SK-N-SH (cell line): ENCODE measurements around the gene FCER2. TPM values are rescaled to one million over a fixed set of nuclear protein-coding genes. Genes with fewer than 3 reads are reported as not detected.

Experiments
- CTCF ChIA-PET: fragments of 300-600, 350-600 bp; formaldehyde crosslinking; extraction: SDS; loops from one replicate; lab custom pipeline; 2021; lab: Yijun Ruan, JAX
- POLR2A ChIA-PET: fragments of 350-600 bp; sonication (Branson Sonifier 250); formaldehyde crosslinking; extraction: SDS; loops from one replicate; lab custom pipeline; 2020; ENCODE audit warnings: antibody characterized with exemption, inconsistent platforms; lab: Yijun Ruan, JAX
- DNase-seq: peaks from one replicate; pipeline ENCODE4 v3.0.0; 2012
- H2AFZ ChIP-seq: fragments of 200-600 bp; sonication (generic); 2 replicates; pipeline ENCODE4 v1.8.1; 2016; ENCODE audit warnings: antibody characterized with exemption, mild to moderate bottlenecking, low read depth
- H3F3A ChIP-seq: fragments of 200-600 bp; sonication (generic); replicated peaks from 2 replicates; pipeline ENCODE3; 2016; ENCODE audit warnings: antibody characterized with exemption, mild to moderate bottlenecking; ENCODE audit not compliant: insufficient read depth
- H3K27ac ChIP-seq, 2 experiments: fragments of 200-500 bp in 1 of 2; fragments of 200-600 bp in 1 of 2; sonication (Bioruptor generic) in 1 of 2; sonication (generic), shearing (Covaris generic) in 1 of 2; 2 replicates each; pipeline versions ENCODE4 v1.5.1 to v1.6.1; 2014 to 2016; ENCODE audit warnings: low read depth in 2 of 2, inconsistent platforms in 1 of 2, low read length in 1 of 2, mild to moderate bottlenecking in 1 of 2, mixed read lengths in 1 of 2
- H3K27me3 ChIP-seq: fragments of 200-600 bp; sonication (generic), shearing (Covaris generic); 2 replicates; pipeline ENCODE4 v1.6.1; 2016; ENCODE audit warnings: mixed run types; ENCODE audit not compliant: insufficient read depth
- H3K36me3 ChIP-seq, 2 experiments: fragments of 200-500 bp in 1 of 2; fragments of 200-600 bp in 1 of 2; sonication (Bioruptor generic) in 1 of 2; sonication (generic) in 1 of 2; replicated peaks in 1 of 2; 2 replicates each; pipeline versions ENCODE3 to v1.5.1; 2014 to 2016; ENCODE audit warnings: low read length in 1 of 2, mild to moderate bottlenecking in 1 of 2; ENCODE audit not compliant: insufficient read depth in 2 of 2, control insufficient read depth in 1 of 2
- H3K4me1 ChIP-seq, 2 experiments: fragments of 200-500 bp in 1 of 2; fragments of 200-600 bp in 1 of 2; sonication (Bioruptor generic) in 1 of 2; sonication (generic), shearing (Covaris generic) in 1 of 2; 2 replicates each; pipeline versions ENCODE4 v1.5.1 to v1.6.1; 2014 to 2016; ENCODE audit warnings: low read depth in 1 of 2, low read length in 1 of 2, mixed run types in 1 of 2; ENCODE audit not compliant: insufficient read depth in 2 of 2, control insufficient read depth in 1 of 2
- H3K4me2 ChIP-seq: fragments of 200-600 bp; sonication (generic), shearing (Covaris generic); 2 replicates; pipeline ENCODE4 v1.6.1; 2017; ENCODE audit warnings: mixed run types
- H3K4me3 ChIP-seq, 2 experiments: fragments of 200-500 bp in 1 of 2; fragments of 200-600 bp in 1 of 2; sonication (Bioruptor generic) in 1 of 2; sonication (generic), shearing (Covaris generic) in 1 of 2; 2 replicates each; pipeline versions ENCODE4 v1.5.1 to v1.8.1; 2014 to 2016; ENCODE audit warnings: low read depth in 2 of 2, inconsistent platforms in 1 of 2, low read length in 1 of 2, mild to moderate bottlenecking in 1 of 2, mixed read lengths in 1 of 2, moderate library complexity in 1 of 2
- H3K79me2 ChIP-seq: fragments of 200-600 bp; sonication (generic); 2 replicates; pipeline ENCODE4 v1.8.1; 2017; ENCODE audit warnings: mild to moderate bottlenecking; ENCODE audit not compliant: insufficient read depth
- H3K9ac ChIP-seq: fragments of 200-600 bp; sonication (generic); 2 replicates; pipeline ENCODE4 v1.6.1; 2017; ENCODE audit warnings: mixed run types
- H3K9me2 ChIP-seq: fragments of 200-600 bp; sonication (generic); 2 replicates; pipeline ENCODE4 v1.6.1; 2017; ENCODE audit warnings: mixed run types
- H3K9me3 ChIP-seq: fragments of 200-600 bp; sonication (generic); 2 replicates; pipeline ENCODE4 v1.6.1; 2017; ENCODE audit warnings: mixed run types, mild to moderate bottlenecking, moderate library complexity
- H4K20me1 ChIP-seq: fragments of 200-600 bp; sonication (generic); 2 replicates; pipeline ENCODE4 v1.6.1; 2017; ENCODE audit warnings: mild to moderate bottlenecking, mixed run types; ENCODE audit not compliant: insufficient read depth
- CHD2 ChIP-seq: fragments of 150-350 bp; IDR thresholded peaks from 2 replicates; pipeline ENCODE4 v1.6.1; 2018; ENCODE audit warnings: low read length; ENCODE audit not compliant: partially characterized antibody
- CTCF ChIP-seq: fragments of 200-600 bp; sonication (generic); IDR thresholded peaks from 2 replicates; pipeline ENCODE4 v1.6.1; 2017; ENCODE audit warnings: antibody characterized with exemption, mild to moderate bottlenecking, moderate library complexity
- ELF1 ChIP-seq: IDR thresholded peaks from 2 replicates; pipeline ENCODE4 v1.4.0; 2012
- FOSL2 ChIP-seq: IDR thresholded peaks from 2 replicates; pipeline ENCODE4 v1.4.0; 2012; ENCODE audit warnings: low read depth, mild to moderate bottlenecking, moderate library complexity, borderline replicate concordance
- FOXM1 ChIP-seq: IDR thresholded peaks from 2 replicates; pipeline ENCODE4 v1.4.0; 2012; ENCODE audit warnings: low read depth, mild to moderate bottlenecking
- IRF3 ChIP-seq: fragments of 150-350 bp; IDR thresholded peaks from 2 replicates; pipeline ENCODE4 v1.6.1; 2016; ENCODE audit warnings: mild to moderate bottlenecking, low read depth, low read length
- MEF2A ChIP-seq: IDR thresholded peaks from 2 replicates; pipeline ENCODE4 v1.4.0; 2012; ENCODE audit warnings: low read depth, borderline replicate concordance
- NFIC ChIP-seq: IDR thresholded peaks from 2 replicates; pipeline ENCODE4 v1.4.0; 2012; ENCODE audit warnings: borderline replicate concordance
- NRF1 ChIP-seq: IDR thresholded peaks from 2 replicates; pipeline ENCODE4 v1.6.1; 2012; ENCODE audit warnings: low read depth, mild to moderate bottlenecking, low read length
- POLR2AphosphoS5 ChIP-seq: IDR thresholded peaks from 2 replicates; pipeline ENCODE4 v1.6.1; 2012; ENCODE audit warnings: low read depth, low read length
- RAD21 ChIP-seq: IDR thresholded peaks from 2 replicates; pipeline ENCODE4 v1.6.1; 2012; ENCODE audit warnings: mild to moderate bottlenecking, low read length
- RCOR1 ChIP-seq: fragments of 150-350 bp; IDR thresholded peaks from 2 replicates; pipeline ENCODE4 v1.6.1; 2017; ENCODE audit warnings: antibody characterized with exemption, low read length
- RFX5 ChIP-seq: IDR thresholded peaks from 2 replicates; pipeline ENCODE4 v1.6.1; 2012; ENCODE audit warnings: mild to moderate bottlenecking, improper control_type of control experiment, low read length
- RXRA ChIP-seq: IDR thresholded peaks from 2 replicates; pipeline ENCODE4 v1.4.0; 2012; ENCODE audit warnings: low read depth, mild to moderate bottlenecking, borderline replicate concordance
- SIN3A ChIP-seq: IDR thresholded peaks from 2 replicates; pipeline ENCODE4 v1.6.1; 2012; ENCODE audit warnings: low read depth, mild to moderate bottlenecking, low read length, moderate library complexity, borderline replicate concordance
- SMC3 ChIP-seq: IDR thresholded peaks from 2 replicates; pipeline ENCODE4 v1.6.1; 2012; ENCODE audit warnings: low read depth, low read length, improper control_type of control experiment
- USF1 ChIP-seq: IDR thresholded peaks from 2 replicates; pipeline ENCODE4 v1.4.0; 2012; ENCODE audit warnings: low read depth, borderline replicate concordance
- YY1 ChIP-seq: IDR thresholded peaks from 2 replicates; pipeline ENCODE4 v1.4.0; 2012; ENCODE audit warnings: low read depth, mild to moderate bottlenecking
- WGBS: methylation state at CpG from one replicate; pipeline ENCODE4 v1.1.6; 2017; ENCODE audit warnings: low lambda C conversion rate; 5-methylcytosine and 5-hydroxymethylcytosine counted together
- polyA plus RNA-seq, 3 experiments: library from polyadenylated mRNA; depleted of rRNA; stranded (reverse); fragments of >200 nt; gene quantifications; 2 replicates each; pipeline ENCODE4 v1.2.3, GENCODE V29; 2012

The FCER2 gene
- polyA plus RNA-seq, 1 of the 3 experiments (the other 2 are of a cell fraction): not detected

- Histone ChIP-seq H3K27ac (no peak overlapping the region), H3F3A (no peaks in the 10 kb centered on the region), H3K9ac (no peak overlapping the region), H3K79me2 (no peaks in the 10 kb centered on the region), H3K4me1 (no peaks in the 10 kb centered on the region), H3K36me3 (no peaks in the 10 kb centered on the region), H4K20me1 (no peaks in the 10 kb centered on the region), H3K4me2 (no peak overlapping the region), H3K9me2 (no peaks in the 10 kb centered on the region), H2AFZ (no peak overlapping the region), H3K4me3 (no peak overlapping the region), H3K9me3 (no peaks in the 10 kb centered on the region), H3K27me3 (peaks cover 50% of the 10 kb centered on the region)
- no peak for TF ChIP-seq ELF1
- TF ChIP-seq RXRA: no peak
- TF ChIP-seq RCOR1: no peak
- TF ChIP-seq IRF3: no peak
- no peak for TF ChIP-seq FOSL2
- no peak for TF ChIP-seq NFIC
- WGBS: no CpG with 5 or more reads among the region's 8 CpGs
- DNase-seq: peak; percentile 35
- ChIA-PET CTCF (interaction anchor here (1.0 kb wide), 1 partner anchor 78 kb away, joined by 3 read pairs; no protein-coding TSS in a partner anchor), POLR2A (no interaction called here)
Measured at GRCh38 chr19:7646426-7646700, 55.6 kb downstream of the FCER2 start.

DNA sequence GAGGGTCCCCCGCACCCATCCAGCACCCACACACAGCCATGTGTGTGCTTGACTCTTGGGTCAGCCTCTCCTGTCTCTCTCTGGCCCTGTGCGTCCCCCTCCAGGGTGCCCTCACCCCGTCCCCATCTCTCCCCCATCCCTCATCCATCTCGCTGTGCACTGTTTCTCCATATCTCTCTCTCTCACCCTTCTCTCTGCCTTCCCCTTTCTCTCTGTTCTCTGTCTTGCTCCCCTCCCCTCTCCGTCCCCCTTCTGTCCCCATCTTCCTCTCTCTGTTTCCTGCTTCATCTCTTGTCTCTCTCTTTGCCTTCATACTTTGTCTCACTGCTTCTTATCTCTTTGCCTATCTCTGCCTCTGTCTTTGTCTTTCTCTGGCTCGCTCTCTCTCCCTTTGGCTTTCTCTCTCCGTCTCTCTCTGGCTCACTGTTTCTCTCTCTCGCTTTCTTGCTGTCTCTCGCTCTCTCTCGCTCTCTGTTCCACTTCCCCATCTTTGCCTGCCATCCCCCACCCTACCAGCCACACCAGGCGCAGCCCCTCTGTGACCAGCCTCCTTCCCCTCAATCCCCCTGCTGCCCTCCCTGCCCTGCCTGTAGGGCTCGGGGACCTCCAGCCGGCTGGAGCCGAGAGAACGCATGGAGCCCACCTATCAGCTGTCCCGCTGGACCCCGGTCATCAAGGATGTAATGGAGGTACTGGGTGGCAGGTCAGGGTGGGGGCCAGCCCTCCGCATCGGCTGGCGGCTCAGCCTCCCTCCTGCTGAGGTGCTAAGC lies 56.1 kb downstream of the FCER2 start:
- H3K4me1 ChIP-seq: no peaks in the 10 kb centered on the region
- H3K27me3 ChIP-seq: peaks cover 45% of the 10 kb centered on the region
- no peaks in the 10 kb centered on the region for H3K9me2 ChIP-seq
- WGBS: 18% methylated on average over 17 of the region's 20 CpGs
- no peaks in the 10 kb centered on the region for H4K20me1 ChIP-seq
- H3K36me3 ChIP-seq: no peaks in the 10 kb centered on the region
- H2AFZ ChIP-seq: no peak overlapping the region
- ChIA-PET POLR2A (no interaction called here), CTCF (interaction anchor here (1.0 to 1.5 kb wide), 2 partner anchors 35 to 77 kb away, joined by 3 to 8 read pairs; partner anchors contain the start of gene TRAPPC5)
- H3F3A ChIP-seq: no peaks in the 10 kb centered on the region
- DNase-seq: peak; percentile 48
- no peak overlapping the region for H3K9ac ChIP-seq
- H3K4me2 ChIP-seq: no peak overlapping the region
- no peak for TF ChIP-seq SMC3
- TF ChIP-seq RCOR1: no peak
- TF ChIP-seq RAD21: no peak
- H3K27ac ChIP-seq: no peak overlapping the region
- no peak overlapping the region for H3K4me3 ChIP-seq
- H3K79me2 ChIP-seq: no peaks in the 10 kb centered on the region
- H3K9me3 ChIP-seq: no peaks in the 10 kb centered on the region

GRCh38 chr19:7645163-7645562 lies 56.8 kb downstream of the FCER2 start:
- no peak overlapping the region for H2AFZ ChIP-seq
- H3F3A ChIP-seq: no peaks in the 10 kb centered on the region
- no peaks in the 10 kb centered on the region for H3K4me1 ChIP-seq
- H3K9me2 ChIP-seq: no peaks in the 10 kb centered on the region
- no peak overlapping the region for H3K27ac ChIP-seq
- ChIA-PET CTCF (interaction anchor here (1.0 to 1.6 kb wide), 3 partner anchors 10 to 77 kb away, joined by 5 to 8 read pairs (median 5); partner anchors contain the start of gene TRAPPC5), POLR2A (no interaction called here)
- 68% methylated on average over 6 of the region's 14 CpGs for WGBS
- peaks cover 38% of the 10 kb centered on the region for H3K27me3 ChIP-seq
- H3K9me3 ChIP-seq: no peaks in the 10 kb centered on the region
- no peaks in the 10 kb centered on the region for H3K79me2 ChIP-seq
- no peak overlapping the region for H3K9ac ChIP-seq
- no peak overlapping the region for H3K4me2 ChIP-seq
- no peaks in the 10 kb centered on the region for H4K20me1 ChIP-seq
- H3K4me3 ChIP-seq: no peak overlapping the region
- no peaks in the 10 kb centered on the region for H3K36me3 ChIP-seq
- peak; percentile 40 for DNase-seq
- TF ChIP-seq SIN3A (no peak), CHD2 (no peak), IRF3 (no peak), MEF2A (no peak), POLR2AphosphoS5 (no peak), NFIC (no peak), YY1 (no peak), USF1 (no peak), CTCF (no peak), FOXM1 (no peak), NRF1 (no peak), RFX5 (no peak), RAD21 (no peak)
